Skeletal muscle cell (primary cell): ENCODE data around the gene RCAN1.
"Not testable (repeated sequence)": the region's sequence is repeated elsewhere in the genome, so short reads cannot be mapped to it uniquely, and the experiment has no call there.

ENCODE experiments used
- DNase-seq: peaks from one replicate; pipeline ENCODE4 v3.0.0-alpha.2; 2010; ENCODE audit warnings: low read depth
- H3K4me3 ChIP-seq: 2 replicates; pipeline ENCODE4 v1.5.1; 2011; ENCODE audit warnings: low read depth, mild to moderate bottlenecking, control low read depth, low read length, moderate library complexity

RCAN1 gene

GRCh38 chr21:34504595-34504994, 110.3 kb downstream of the RCAN1 start:
- no peak for DNase-seq
- H3K4me3 ChIP-seq: no peak overlapping the region

- H3K4me3 ChIP-seq: no peak overlapping the region
- DNase-seq: no peak
These were observed 112.3 kb downstream of the RCAN1 start for GRCh38 chr21:34502480-34503106.

GRCh38 chr21:34501716-34502115, 113.2 kb downstream of the RCAN1 start:
- H3K4me3 ChIP-seq: no peak overlapping the region
- no peak for DNase-seq

- DNase-seq: no peak
- H3K4me3 ChIP-seq: no peak overlapping the region
These were observed 114.7 kb downstream of the RCAN1 start for GRCh38 chr21:34500191-34500590.

GRCh38 chr21:34499116-34499515, 115.8 kb downstream of the RCAN1 start:
- H3K4me3 ChIP-seq: no peak overlapping the region
- DNase-seq: no peak

- DNase-seq: peak; percentile 29
These were observed 116.3 kb downstream of the RCAN1 start for GRCh38 chr21:34498623-34499022.

GRCh38 chr21:34483854-34484253, 131.1 kb downstream of the RCAN1 start:
- not testable (repeated sequence) for DNase-seq, H3K4me3 ChIP-seq

More at GRCh38 chr21:34498623-34499022, 116.3 kb downstream of the RCAN1 start:
- no peak overlapping the region for H3K4me3 ChIP-seq

GRCh38 chr21:34483435-34483834, 131.5 kb downstream of the RCAN1 start:
- not testable (repeated sequence) for H3K4me3 ChIP-seq, DNase-seq

- H3K4me3 ChIP-seq, DNase-seq: not testable (repeated sequence)
These were observed 147.6 kb downstream of the RCAN1 start for GRCh38 chr21:34467333-34467732.
